ENCODE measurements around the gene BCAN.

BCAN gene

GRCh38 chr1:156663178-156663577, 21.3 kb downstream of the BCAN start:
- DNase-seq = no peak

- no peak for DNase-seq
These were observed 22.3 kb downstream of the BCAN start for GRCh38 chr1:156664046-156664766.

GRCh38 chr1:156664767-156665411, 23.0 kb downstream of the BCAN start:
- DNase-seq = no peak

- no peak for DNase-seq
These were observed 23.6 kb downstream of the BCAN start for GRCh38 chr1:156665539-156665938.

- DNase-seq = no peak
These were observed 25.1 kb downstream of the BCAN start for GRCh38 chr1:156666862-156667609.

GRCh38 chr1:156667610-156667967, 25.7 kb downstream of the BCAN start:
- DNase-seq = no peak

GRCh38 chr1:156667968-156668709, 26.2 kb downstream of the BCAN start:
- no peak for DNase-seq

GRCh38 chr1:156668801-156669637, 27.1 kb downstream of the BCAN start:
- no peak for DNase-seq

GRCh38 chr1:156669794-156670193, 27.9 kb downstream of the BCAN start:
- DNase-seq = no peak

GRCh38 chr1:156670359-156670758, 28.4 kb downstream of the BCAN start:
- DNase-seq = no peak

GRCh38 chr1:156670791-156671190, 28.9 kb downstream of the BCAN start:
- no peak for DNase-seq

- DNase-seq = no peak
These were observed 29.9 kb downstream of the BCAN start for GRCh38 chr1:156671804-156672203.

GRCh38 chr1:156673387-156674121, 31.6 kb downstream of the BCAN start:
- no peak for DNase-seq

- no peak for DNase-seq
These were observed 33.5 kb downstream of the BCAN start for GRCh38 chr1:156675210-156676113.

- DNase-seq = no peak
These were observed 34.4 kb downstream of the BCAN start for GRCh38 chr1:156676114-156676819.

GRCh38 chr1:156676820-156677615, 35.1 kb downstream of the BCAN start, which contains the start of gene NES:
TSS of gene NES (minus strand) at chr1:156677407. CDS start at chr1:156677264, 143 bp downstream.
- no peak for DNase-seq

- peak; percentile 24 for DNase-seq
These were observed 36.0 kb downstream of the BCAN start for GRCh38 chr1:156677616-156678596.

GRCh38 chr1:156680056-156680455, 38.1 kb downstream of the BCAN start:
- no peak for DNase-seq
